Activated naive CD4-positive, alpha-beta T cell treated with anti-CD3 and anti-CD28 coated beads, Interleukin-2, amount 10 ng/mL, durations not matched to agents 7 days and 5 days (primary cell): ENCODE measurements around the gene CD276.

Source experiments
- CTCF ChIA-PET: fragments of 350-600 bp; sonication (Branson Sonifier 250); formaldehyde crosslinking; loops from one replicate; lab custom pipeline; 2021; ENCODE audit warnings: antibody characterized with exemption; lab: Charles Lee
- DNase-seq: peaks from one replicate; pipeline ENCODE4 v3.0.0-alpha.2; 2020
- H3K27ac Mint-ChIP-seq: one replicate; pipeline ENCODE4 v1.8.0; 2021; ENCODE audit warnings: mild to moderate bottlenecking, moderate library complexity, mixed read lengths
- H3K27me3 Mint-ChIP-seq: one replicate; pipeline ENCODE4 v1.8.0; 2021; ENCODE audit warnings: mild to moderate bottlenecking, mixed read lengths
- H3K36me3 Mint-ChIP-seq: one replicate; pipeline ENCODE4 v1.8.0; 2021; ENCODE audit warnings: mixed read lengths
- H3K4me1 Mint-ChIP-seq: one replicate; pipeline ENCODE4 v1.8.0; 2021; ENCODE audit warnings: mixed read lengths
- H3K4me3 Mint-ChIP-seq: one replicate; pipeline ENCODE4 v1.8.0; 2021; ENCODE audit warnings: mild to moderate bottlenecking, moderate library complexity, mixed read lengths
- H3K9me3 Mint-ChIP-seq: one replicate; pipeline ENCODE4 v1.8.0; 2021; ENCODE audit warnings: mixed read lengths

The CD276 gene

GRCh38 chr15:73760330-73761329 lies 76.4 kb downstream of the CD276 start:
- H3K27me3 Mint-ChIP-seq = peaks cover 34% of the 10 kb centered on the region
- no peak for DNase-seq
- H3K9me3 Mint-ChIP-seq = no peaks in the 10 kb centered on the region
- H3K27ac Mint-ChIP-seq = no peak overlapping the region
- H3K4me3 Mint-ChIP-seq = no peak overlapping the region
- CTCF ChIA-PET = no interaction called here
- H3K4me1 Mint-ChIP-seq = no peaks in the 10 kb centered on the region
- H3K36me3 Mint-ChIP-seq = no peaks in the 10 kb centered on the region

GRCh38 chr15:73763931-73764330 lies 79.7 kb downstream of the CD276 start:
- Mint-ChIP-seq H3K4me1 (no peaks in the 10 kb centered on the region), H3K4me3 (no peak overlapping the region), H3K9me3 (no peaks in the 10 kb centered on the region), H3K27ac (no peak overlapping the region), H3K27me3 (peaks cover 24% of the 10 kb centered on the region), H3K36me3 (no peaks in the 10 kb centered on the region)
- CTCF ChIA-PET = no interaction called here
- no peak for DNase-seq
